T1000 (cell line): ENCODE data around the gene GALNT16.
"Not testable (repeated sequence)": the region's sequence is repeated elsewhere in the genome, so short reads cannot be mapped to it uniquely, and the experiment has no call there.

Experiments
- DNase-seq: peaks from one replicate; lab custom pipeline; 2025; ENCODE audit warnings: mixed read lengths; lab: John Stamatoyannopoulos, UW

The GALNT16 gene

DNA sequence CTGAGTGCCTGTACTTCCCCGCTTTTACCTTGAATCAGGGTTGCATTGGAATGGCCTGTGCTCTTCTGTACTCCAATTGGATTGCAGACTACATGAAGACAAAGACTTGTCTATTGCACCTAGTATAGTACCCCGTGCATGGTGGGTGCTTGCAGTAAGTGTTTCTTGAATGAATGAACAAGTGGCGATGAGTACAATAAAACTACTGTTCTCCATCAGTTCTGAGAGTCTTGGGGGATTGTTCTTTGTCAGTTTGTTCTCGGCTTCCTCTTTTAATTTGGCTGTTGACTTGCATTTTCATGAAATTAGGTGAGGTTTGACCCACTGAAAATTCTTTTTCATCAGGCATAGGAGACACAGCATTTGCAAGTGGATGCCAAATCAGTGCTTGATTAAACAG, 104.0 kb downstream of the GALNT16 start:
- DNase-seq: no peak

GRCh38 chr14:69364378-69364777, 104.4 kb downstream of the GALNT16 start:
- no peak for DNase-seq

GRCh38 chr14:69366069-69366468, 106.1 kb downstream of the GALNT16 start:
- no peak for DNase-seq

DNA sequence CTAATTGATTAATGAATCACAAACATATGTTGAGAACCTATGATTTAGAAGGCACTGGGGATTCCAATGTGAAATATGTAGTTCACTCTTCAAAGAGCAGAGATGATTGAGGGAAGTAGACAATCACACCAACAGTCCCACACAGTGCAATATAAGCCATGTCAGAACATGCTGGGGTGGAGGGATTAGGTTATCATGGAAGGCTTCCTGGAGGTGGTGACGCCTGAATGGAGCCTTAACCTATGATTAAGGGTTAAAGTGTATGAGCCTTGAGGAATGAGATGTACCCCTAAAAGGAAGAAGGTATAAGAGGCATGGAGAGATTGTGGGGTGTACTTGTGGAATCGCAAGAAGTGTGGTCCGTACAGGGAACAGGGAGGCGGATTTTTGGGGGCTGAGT, 106.8 kb downstream of the GALNT16 start:
- DNase-seq: no peak

DNA sequence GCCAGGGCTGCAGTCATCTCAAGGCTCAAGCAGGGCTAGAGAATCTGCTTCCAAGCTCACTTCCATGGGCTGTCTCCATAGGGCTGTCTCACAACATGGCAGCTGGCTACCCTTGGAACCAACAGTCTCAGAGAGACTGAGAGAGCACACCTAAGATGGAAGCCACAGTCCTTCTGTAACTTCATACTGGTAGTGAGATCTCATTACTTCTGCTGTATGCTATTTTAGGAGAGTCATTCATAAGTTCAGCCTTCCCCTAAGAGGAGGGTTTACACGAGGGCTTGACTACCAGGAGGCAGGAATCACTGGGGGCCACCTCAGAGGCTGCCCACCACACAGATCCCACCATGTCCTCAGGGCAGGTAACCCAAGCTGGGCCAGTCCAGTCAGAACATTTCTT, 108.4 kb downstream of the GALNT16 start:
- DNase-seq: no peak

DNA sequence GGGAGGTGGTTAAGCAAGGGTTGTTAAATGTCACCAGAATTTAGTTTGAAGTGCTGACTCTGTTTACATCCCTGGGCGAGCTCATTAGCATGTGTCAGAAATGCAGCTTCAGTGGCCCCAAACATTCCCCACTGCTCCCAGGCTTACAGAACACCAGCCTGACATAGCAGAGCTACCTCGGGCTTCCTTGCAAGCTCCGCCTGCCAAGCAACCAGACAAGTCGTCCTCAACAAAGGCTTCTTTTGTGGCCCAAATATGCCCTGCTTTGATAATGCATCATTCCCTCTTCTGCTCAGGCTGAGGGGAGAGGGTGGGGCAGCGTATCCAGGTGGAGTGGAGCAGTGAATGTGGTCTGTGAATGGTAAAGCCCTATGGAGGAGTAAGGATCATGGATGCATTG, 110.1 kb downstream of the GALNT16 start:
- no peak for DNase-seq

GRCh38 chr14:69372146-69372545, 112.2 kb downstream of the GALNT16 start:
- DNase-seq: no peak

GRCh38 chr14:69373104-69373503, 113.1 kb downstream of the GALNT16 start:
- DNase-seq: no peak

GRCh38 chr14:69374235-69374634, 114.3 kb downstream of the GALNT16 start:
- no peak for DNase-seq

- no peak for DNase-seq
These were observed 115.2 kb downstream of the GALNT16 start for GRCh38 chr14:69375182-69375581.

DNA sequence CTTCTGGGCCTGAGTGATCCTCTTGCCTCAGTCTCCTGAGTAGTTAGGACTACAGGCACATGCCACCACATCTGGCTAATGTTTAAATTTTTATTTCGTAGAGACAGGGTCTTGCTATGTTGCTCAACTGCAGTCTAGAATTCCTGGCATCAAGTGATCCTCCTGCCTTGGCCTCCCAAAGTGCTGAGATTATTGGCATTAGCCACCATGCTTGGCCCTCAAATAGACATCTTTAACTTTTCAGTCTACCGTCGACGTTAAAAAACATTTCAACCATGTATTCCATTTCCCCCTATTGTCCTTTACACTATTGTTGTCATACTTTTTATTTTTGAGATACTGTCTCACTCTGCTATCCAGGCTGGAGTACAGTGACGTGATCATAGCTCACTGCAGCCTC, 115.8 kb downstream of the GALNT16 start:
- DNase-seq: no peak

GRCh38 chr14:69376439-69376838, 116.5 kb downstream of the GALNT16 start:
- no peak for DNase-seq

- no peak for DNase-seq
These were observed 118.3 kb downstream of the GALNT16 start for GRCh38 chr14:69378274-69378673.

DNA sequence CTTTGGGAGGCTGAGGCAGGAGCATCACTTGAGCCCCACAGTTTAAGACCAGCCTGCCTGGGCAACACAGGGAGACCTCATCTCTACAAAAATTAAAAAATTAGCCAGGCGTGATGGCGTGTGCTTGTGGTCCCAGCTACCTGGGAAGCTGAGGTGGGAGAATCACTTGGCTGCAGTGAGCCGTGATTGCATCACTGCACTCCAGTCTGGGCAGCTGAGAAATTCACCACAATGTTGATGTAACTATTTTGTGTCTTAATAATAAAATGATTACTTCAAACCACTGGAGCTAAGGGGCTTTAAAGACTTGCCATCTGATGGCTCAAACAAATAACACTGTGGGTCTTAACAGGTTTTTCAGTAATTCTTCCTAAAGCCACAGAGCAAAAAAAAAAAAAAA, 127.4 kb downstream of the GALNT16 start:
- DNase-seq: no peak

DNA sequence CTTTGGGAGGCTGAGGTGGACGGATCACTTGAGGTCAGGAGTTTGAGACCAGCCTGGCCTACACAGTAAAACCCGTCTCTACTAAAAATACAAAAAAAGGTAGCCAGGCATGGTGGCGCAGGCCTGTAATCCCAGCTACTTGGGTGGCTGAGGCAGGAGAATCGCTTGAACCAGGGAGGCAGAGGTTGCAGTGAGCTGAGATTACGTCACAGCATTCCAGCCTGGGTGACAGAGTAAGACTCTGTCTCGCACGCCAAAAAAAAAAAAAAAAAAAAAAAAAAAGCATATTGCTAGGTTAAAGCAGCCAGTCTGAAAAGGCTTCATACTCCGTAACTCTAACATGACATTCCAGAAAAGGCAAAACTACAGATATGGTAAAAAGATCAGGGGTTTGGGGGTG, 131.4 kb downstream of the GALNT16 start:
- not testable (repeated sequence) for DNase-seq

- DNase-seq: no peak
These were observed 132.5 kb downstream of the GALNT16 start for GRCh38 chr14:69392481-69392880.

GRCh38 chr14:69395929-69396328, 136.0 kb downstream of the GALNT16 start:
- no peak for DNase-seq

DNA sequence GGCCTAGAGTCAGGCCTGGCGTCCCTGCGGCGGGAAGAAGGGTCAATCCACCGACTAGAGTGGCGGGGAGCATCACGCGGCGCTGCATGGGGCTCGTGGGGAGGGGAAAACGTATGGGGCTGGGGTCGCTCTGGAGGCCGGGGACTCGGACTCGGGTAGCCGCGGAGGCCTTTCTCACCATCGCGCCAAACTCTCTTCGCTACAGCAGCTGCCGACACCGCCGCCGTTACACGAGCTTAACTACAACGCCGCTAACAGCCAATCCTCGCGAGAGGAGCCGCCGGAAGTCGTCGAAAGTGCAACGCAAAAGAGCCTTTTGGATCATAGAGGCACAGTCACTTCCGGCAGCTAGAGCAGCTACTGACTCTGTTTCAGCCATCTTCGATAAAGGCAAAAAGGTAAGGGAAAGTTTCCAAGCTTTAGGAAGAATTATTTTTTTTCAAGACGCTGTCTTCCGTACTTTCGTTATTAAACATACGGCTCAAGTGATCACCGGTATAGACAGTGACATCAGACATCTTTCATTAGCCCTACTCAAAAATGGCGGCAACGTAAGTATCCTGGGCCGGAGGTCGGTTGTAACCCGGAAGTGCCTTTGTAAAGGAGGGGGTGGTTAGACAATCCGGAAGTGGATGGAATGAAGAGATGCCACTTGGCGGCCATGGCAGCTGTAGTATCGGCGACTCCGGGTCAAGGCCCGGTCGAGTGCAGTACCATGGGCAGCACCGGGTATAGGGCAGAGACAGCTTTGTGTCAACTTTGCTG, 138.3 kb downstream of the GALNT16 start, which contains the start of the genes ERH and SLC39A9:
Gene ERH, minus strand, starts transcription at position 247 of the 765 bp plus-strand sequence. Its CDS starts 66 bp downstream, at position 181.
Gene SLC39A9, plus strand, starts transcription at position 640 of the 765 bp plus-strand sequence. CDS start 678 bp downstream, outside the sequence.
- peak; percentile 86 for DNase-seq

- no peak for DNase-seq
These were observed 138.9 kb downstream of the GALNT16 start for GRCh38 chr14:69398818-69399210.

GRCh38 chr14:69399750-69400149, 139.8 kb downstream of the GALNT16 start:
- no peak for DNase-seq

DNA sequence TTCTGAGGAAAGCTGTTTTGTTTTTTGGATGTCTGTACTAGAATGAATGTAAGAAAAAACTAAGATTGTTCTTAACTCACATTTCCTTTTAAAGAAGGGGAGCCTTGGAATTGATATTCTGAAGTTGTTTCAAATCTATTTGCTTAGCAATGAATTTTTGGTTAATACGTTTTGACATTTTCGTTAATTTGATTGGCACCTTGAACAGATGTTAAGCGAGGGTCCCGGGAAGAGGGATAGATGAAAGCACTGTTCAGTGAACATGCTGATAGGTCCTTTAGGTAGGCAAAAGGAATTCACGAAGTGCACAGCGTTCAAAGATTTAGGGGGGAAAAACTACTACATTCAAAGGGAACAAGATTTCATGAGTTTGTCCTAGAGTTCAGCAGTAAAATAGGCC, 140.2 kb downstream of the GALNT16 start:
- DNase-seq: no peak

GRCh38 chr14:69401841-69402240, 141.9 kb downstream of the GALNT16 start:
- DNase-seq: no peak

- no peak for DNase-seq
These were observed 144.5 kb downstream of the GALNT16 start for GRCh38 chr14:69404478-69404877.

- no peak for DNase-seq
These were observed 144.9 kb downstream of the GALNT16 start for GRCh38 chr14:69404883-69405282.
